NCI-H1105 treated with DMSO at 0.1 percent for 48 hours (cell line): ENCODE results near the gene USP2.
A peak's percentile ranks its signal among the peaks of the same experiment; 100 is the strongest.

Experiments
- DNase-seq: peaks from one replicate; lab custom pipeline; 2025; lab: John Stamatoyannopoulos, UW

USP2 gene

DNA sequence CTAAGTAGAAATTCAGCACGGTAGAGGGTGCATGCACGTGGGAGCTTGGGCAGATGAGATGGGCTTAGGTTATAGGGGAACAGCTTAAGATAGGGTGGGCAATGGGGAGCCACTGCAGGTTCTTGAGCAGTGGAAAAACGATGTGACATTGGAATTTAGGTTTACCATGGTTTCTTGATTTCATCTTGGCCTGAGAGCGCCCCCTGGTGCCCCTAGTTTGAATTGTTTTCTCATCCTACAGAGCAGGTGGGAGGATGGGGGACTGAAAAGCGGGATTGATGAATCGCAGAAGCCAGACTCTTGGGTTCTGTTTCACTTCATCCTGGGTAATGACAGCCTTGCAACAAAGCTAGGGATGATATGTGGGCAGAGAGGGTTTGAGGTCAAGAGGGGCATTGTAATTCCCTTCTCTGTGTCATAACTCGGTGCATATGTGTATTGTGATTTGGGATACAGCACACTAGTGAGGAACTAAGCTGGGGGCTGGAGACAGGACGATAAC, 57.9 kb downstream of the USP2 start:
- peak; percentile 59 for DNase-seq

DNA sequence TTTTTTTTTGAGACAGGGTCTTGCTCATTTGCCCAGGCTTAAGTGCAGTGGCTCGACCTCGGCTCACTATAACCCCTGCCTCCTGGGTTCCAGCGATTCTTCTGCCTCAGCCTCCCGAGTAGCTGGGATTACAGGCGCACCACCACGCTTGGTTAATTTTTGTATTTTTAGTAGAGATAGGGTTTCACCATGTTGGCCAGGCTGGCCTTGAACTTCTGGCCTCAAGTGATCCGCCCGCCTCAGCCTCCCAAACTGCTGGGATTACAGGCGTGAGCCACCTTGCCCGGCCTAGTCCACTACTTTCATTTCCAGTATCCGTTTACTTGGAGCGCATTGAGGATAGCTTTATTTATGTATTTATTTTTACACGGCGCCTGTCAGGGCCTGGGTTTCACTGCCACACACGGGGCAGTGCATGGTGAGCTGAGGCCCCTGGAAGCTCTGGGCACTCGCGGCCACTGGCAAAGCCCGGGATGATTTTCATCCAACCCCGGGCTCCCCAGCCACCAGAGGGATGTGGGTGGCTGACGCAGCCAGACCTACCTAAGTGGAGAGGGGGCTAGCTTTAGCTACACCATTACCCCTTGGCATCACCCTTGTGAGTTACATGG, 58.5 kb downstream of the USP2 start:
- DNase-seq = no peak

DNA sequence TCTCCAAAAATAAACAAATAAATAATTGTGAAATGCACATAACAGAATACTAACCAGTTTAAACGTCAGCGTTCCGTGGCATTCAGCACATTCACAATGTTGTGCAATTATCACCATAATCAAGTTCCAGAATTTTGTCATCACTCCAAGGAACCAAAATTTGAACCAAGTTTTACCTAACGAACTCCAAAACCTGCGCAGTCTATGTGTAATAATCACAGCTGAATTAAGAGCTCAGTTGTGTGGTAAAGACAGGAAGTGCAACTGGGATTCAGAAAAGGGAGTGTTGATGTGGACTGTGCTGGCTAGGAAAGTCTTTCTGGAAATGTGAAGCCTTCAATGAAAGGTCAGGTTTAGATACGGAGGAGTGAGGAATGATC, 59.1 kb downstream of the USP2 start:
- no peak for DNase-seq

DNA sequence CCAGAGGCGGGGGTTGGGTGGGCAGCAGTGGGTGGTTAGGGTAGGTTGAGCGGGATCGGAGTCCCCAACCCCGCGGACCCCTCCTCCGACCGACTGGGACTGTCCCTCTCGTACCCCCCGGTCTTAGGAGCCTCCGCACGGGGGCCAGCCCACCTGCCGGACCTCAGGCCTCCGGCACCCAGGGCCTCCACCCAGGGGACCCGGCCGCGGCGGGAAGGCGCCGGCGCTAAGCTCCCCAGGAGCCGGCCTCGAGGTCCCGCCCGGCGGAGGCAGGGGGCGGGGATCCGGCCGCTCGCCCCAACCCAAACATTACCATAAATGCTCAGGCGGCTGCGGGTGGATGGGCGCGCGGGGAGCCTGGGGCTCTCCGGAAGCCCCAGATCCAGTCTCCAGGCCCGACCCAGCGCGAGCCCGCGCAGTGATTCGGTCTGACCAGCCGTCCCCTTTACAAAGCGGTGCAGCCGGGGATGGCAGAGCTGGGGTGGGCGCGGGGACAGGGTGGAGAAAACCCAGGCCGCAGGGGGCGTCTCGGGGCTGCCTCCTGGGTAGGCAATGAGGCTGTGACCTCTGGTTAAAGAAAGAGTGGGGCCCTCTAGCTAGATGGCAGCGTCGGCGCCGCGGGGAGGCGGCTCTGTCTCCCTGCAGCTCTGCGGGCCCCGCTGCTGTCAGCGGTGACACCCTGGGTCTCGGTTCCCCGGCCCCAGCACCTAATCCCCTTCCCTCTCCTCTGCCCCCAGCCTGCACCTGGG, 60.5 kb downstream of the USP2 start:
- no peak for DNase-seq

DNA sequence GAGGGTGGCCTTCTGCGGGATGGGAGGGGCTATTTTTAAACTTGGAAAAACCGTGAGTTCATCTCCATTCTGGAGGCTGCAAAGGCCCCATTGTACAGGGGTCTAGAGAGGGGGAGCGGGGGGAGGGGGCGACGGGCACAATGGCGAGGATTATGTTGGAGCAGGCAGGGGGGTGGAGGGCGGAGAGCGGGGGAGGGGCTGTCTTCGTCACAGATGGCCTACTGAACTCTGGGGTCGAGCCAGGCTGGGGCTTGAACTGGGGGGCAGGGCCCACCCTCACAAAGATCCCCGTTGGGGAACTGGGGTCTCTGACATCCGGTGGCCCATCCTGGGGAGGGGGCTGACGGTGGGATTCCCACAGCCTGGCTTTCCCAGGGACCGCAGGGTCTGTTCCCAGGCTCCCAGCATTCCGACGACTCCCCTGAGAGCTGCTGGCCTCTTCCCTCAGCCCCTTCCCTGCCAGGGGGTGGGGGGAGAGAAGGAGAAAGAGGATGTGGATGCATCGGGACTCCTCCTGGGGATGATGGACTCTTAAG, 61.2 kb downstream of the USP2 start:
- no peak for DNase-seq

DNA sequence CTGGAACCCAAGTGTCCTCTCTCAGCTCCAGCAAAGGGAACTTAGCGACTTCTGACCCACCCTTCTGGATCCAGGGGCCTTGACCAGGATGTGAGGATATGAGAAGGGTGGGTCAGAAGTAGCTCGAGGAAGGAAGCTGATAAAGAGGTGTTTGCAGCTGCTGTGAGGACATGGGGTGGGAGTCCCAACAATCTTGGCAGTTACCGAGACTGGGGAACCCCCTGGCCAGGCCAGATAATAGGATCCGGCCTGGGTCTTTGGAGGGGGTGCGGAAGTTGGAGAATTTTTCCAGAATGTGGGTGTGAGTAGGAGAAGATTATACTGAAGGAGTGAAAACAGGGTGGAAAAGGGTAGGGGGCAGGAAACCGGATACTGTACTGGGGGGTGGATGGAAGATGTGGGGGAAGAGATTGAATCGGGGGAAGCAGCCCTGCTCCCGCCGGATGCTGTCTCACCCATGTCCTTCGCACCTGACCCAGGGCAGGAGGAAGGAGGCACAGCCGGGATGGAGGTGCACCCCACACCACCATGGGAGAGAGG, 61.7 kb downstream of the USP2 start:
- no peak for DNase-seq

DNA sequence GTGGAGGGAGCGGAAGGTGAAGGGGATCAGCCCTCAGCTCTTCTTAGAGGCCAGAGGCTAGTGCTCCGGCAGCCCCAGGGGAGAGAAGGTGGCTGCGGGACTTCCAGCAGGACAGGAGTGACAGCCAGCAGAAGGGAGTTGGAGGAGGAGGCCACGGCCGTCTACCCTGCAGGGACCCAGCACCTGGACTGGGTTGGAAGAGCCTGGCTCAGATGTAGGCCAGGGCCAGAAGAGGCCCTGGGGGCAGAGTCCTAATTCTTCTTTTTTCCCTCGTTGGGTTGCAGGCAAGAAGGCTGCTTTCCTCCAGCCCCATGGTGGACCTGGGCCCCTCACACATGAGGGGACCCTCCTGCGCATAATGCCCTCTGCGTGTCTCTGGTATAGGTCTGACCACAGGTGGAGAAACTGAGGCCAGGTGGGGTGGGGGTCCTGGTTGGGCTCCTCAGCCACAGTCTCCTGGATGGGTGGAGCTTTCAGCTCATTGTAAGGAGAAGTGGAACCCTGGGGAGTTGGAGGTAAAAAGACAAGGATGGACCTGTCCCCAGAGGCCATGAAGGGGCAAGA, 62.3 kb downstream of the USP2 start:
- no peak for DNase-seq

DNA sequence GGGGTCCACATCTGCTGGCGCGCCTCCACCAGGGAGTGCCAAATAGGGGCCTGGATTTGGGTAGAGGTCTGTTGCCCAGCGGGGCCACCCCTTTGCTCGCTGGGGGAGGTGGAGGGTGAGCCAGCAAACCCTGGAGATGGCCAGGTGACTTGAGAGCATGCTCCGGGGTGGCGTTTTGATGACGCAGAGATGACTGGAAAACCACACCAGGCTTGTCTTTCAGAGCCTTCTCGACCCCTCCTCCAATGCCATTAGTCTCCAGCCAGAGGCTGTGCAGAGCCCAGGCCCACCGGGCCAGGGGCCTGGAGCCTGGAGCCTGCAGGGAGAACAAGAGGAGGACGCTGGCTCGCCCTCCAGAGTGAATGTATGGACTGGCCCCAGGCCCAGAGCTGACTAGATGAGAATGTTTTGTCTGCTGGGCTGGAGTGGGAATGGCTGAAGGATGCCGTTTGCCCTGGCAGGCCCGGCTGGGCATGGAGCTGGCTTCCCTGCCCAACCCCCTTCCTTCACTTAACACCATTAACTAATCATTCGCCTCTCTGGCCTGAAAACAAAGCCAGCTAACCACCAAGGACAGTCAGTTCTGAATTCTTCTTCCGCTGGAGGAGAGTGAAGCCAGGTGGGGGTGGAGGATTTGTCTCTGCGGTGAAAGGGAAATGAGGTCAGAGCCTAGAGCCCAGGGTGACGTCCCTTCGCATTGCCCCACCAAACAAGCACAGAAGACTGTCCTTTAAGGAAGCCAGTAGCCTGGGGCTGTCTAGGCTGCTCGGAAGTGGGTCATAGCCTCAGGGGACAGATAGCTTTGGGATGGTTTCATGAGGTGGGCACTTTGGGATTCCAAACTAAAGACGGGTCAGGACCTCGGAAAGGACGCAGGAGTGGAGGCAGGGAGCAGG, 63.0 kb downstream of the USP2 start:
- no peak for DNase-seq

DNA sequence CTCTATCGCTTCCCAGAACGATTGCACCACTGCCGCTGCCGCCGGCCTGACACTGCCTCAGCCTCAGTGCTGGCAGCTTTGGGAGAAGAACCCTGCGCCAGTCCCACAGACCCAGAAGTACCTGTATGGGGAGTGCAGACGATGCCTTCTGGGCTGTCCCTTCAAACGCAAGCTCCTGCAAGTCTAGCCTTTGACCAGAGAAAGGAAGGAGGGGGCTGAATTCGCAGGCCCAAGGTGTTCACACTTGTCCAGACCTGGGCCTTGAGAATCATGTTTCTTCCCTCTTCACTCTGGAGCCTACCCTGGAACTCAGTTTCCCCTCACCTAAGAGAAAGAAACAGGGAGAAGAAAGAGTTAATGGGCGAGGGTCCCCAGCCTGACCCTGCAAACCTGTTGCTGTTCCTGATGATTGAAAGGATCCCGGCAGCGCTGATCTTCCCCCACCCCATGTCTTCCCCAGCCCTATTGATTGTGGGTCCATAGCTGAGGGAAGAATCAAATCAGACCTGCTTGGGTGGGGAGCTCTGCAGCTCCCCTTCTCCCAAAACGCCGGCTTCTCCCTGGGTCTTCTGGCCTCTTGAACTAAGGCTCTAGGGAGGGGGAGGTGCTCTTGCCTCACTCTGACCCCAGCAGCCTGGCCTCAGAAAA, 63.8 kb downstream of the USP2 start:
- DNase-seq = no peak

DNA sequence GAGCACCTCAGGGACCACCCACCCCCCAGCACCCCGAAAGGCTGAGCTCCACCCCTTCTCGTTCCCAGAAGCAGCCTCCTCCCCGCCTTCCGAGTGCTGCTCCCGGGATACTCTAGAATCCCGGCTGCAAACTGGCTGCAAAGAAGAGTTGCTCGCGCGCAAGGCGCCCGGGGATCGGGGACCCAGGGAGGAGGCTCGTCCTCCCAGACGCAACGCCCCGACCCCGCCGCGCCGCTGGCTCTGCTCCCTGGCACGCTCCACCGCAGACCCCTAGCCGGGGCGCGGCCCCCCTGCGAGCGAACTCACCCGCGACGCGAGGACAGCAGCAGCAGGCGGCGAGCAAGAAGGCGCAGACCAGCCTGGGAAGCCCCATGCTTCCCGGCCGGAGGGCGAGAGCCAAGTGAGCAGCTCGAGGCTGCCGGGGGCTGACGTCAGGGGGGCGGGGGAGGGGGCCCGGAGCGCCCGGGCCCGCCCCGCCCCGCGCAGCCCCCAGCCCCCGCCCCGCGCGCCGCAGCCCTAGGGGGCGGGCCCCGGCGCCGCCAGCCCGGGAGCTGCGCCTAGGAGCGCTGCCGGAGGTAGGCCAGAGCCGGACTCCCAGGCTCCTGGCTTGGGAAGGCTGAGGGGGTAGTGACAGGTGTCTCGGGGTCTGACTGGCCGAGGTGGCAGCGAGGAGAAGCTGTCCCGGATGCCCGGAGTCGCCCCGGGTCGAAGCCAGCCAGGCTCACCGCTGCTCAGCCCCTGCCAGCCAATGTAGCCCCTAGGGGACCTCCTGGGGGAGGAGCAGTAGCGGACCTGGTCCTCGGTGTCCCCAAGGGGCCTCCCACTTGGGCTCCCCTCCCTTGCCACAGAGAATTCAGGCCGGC, 64.5 kb downstream of the USP2 start, which contains the start of gene MCAM:
MCAM (minus strand) TSS at position 402 of the 863 bp plus-strand sequence; CDS start at position 373, 29 bp downstream.
- peak; percentile 76 for DNase-seq

DNA sequence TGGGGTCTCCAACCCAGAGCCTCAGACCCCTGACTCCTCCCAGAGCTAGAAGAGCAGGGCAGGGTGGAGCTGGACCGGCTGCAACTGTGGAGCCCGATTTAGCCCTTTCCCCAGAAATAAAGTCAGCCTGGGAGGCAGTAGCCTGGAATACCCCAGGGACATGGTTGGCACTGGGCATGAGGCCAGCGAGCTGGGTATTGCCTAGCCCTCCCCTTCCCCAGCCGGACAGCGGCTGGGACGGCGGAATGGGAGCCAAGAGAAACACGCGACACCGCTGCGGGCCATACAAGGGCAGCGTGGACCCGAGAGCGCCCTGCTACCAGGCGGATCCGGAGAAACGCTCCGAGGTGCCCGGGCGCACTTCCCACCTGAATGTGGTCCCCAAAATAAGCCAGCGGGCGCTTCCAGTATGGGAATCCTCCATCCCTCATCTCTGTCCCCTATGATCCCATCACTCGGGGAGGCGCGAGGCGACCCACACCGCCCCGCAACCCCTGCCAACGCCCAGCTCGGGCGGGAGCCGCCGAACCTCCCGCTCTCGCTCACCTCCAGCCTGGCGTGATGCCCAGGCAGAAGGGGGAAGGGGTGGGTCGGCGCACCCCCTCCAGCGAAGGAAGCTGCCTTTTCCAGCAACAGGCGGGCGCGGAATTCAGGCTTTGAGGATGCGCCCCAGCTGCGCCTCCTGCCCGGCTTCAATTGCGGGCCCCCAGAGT, 65.3 kb downstream of the USP2 start:
- peak; percentile 87 for DNase-seq

DNA sequence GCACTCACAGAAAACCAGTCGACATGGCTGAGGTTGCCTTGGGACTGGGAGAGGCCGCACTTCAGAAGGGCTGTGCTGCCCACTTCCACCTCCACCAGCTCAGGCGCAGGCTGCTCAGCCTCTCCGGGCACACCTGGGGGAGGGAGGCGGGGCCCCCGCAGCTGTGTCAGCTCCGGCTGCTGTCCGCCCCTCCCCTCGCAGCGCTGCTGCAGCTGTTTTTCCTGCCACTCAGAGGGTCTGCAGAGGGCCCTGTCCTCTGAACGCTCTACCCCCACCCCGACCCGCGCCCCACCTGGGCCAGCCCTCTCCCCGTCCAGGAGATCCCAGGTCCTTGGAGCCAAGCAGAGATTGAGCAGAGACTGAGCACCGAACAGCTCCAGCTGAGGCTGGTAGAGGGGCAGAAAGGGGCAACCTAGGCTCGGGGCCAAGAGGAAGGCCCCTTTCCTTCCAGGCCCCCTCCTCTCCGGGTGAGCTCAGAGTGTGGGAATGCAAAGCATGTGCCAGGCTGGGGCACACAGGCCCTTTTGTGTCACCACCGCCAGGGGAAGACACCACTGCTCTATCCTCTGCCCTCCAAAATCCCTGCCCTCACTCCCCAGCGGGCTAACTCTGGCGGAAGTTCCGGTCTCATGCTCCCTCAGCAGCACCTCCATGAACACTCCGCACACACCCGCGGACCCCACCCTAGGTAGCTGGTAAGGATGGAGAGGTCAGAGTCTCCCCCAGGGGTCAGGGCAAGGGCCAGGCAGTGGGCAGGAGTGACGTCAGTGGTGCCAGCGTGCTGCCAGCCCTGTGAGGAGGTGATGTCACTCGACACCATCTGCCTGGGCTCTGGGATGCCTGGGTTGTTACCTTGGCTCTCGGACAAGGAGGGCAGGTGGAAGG, 66.1 kb downstream of the USP2 start:
- DNase-seq = peak; percentile 87

DNA sequence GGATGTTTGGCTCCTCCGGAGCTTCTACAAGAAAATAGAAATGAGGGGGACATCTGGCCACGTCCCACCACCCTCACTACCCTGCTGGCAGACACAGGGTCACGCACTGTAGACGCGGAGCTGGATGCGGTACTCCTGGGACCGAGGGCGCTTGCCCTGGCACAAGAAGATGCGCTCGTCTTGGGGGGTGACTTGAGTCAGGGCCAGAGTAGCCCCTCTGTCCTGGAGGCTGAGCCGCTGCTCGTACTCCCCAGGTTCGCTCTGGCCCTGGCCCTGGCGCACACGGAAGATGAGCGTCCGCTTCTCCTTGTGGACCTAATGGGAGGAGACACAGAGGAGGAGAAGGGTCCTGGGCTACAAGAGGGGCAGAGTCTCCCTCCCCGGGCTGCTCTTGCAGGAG, 66.8 kb downstream of the USP2 start:
- no peak for DNase-seq

DNA sequence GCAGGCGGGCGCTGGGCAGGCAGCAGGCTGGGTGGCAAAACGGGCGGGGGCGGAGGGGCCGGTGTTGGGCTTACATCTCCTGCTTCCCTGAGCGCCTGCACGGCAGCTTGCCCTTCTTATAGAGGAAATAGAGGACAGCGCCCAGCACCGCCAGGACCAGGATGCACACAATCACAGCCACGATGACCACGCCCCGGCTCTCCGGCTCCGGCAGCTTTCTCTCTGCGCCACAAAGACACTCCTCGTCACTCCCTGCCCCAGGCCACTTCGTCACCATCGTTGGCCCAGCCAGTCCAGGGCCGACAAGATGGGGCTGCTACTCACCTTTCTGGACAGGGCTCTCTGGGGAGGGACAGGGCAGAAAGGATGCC, 70.8 kb downstream of the USP2 start:
- no peak for DNase-seq

DNA sequence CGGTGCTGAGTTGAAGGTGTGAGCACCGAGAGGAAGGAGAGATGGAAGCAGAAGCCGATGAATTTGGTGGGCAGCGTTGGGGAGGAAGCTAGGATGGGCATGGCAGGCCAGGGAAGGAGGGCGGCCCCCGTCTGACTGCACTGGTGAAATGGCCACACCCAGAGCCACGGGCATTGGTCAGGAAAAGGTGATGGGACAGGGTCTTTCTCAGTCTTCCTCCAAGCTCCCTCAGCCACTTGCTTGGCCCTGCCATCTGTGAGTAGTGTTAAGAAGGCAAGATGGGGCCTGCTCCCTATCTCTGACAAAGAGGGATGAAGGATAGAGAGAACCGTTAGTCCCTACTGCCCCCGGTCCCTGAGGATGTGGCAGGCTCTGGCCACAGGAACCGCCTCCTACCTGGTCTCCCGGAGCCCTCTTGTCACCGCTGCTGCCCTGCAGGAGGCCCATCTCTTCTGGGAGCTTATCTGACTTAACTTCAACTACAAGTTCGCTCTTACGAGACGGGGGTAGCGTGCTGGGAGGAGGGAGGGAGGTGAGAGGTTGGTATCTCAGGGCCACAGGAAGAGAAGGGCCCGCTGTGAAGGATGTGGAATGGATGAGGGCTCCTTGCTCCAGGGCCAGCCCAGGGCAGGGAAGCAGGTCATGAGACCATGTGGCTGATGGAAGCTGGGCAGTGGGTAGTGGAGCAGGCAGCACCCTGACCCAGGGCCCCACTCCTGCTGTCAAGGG, 71.4 kb downstream of the USP2 start:
- DNase-seq = no peak

DNA sequence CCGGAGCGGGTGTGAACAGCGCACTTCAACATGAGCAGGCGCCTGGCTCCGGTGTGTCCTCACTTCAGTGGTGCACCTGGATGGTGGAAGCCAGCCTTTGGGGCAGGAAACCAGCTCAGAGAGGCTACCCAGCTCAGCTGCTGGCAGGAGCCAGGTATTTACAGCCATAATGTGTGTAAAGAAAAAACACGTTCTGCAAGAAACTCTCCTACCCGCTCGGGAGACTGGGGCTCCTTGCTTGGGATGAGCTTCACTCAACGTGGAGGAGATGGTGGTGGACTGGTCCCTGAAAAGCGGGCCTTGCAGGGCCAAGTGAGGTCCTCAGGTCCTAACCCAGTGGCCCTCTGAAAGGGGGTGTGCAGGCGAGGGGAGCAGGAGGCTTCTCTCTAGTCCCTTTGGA, 72.1 kb downstream of the USP2 start:
- DNase-seq = no peak

DNA sequence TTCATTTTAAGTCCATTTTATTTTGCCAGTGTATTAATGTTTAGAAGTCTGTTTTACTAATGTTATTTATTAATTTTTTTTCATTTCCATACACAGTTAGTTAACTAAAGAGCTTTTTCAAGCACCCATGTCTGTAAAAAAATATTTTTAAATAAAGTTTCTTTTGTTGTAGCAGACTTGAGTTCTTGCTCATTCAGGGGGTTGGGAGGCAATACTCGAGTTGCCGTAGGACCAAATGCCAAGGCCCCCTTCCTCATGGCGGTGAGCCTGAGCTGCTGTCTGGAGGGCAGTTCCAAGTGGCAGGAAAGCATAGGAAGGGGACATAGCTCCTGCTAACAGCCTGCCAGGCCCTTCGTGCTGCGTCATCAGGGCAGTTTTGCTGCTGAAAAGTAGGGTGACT, 73.5 kb downstream of the USP2 start:
- DNase-seq = no peak

DNA sequence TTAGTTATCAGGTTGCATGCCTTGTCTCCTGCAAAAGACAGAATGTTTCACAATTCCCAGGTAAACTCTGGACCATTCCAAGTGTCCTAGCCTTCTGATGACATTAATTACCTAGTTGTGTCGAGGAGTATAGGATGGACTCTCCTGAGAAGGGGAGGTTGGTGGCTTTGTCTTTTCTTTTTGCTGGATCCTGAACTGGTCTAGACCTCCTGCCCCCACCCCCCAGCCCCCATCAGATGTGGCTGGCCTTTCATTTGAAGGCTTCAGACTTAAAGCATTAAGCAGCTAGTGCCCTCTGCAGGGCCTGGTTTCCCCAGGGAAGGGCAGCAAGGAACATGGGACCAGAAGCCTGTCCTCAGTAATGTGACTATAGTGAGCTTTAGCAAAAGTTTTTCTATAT, 74.3 kb downstream of the USP2 start:
- peak; percentile 30 for DNase-seq
